Islet of Langerhans (tissue), 1 donor: ENCODE data around the gene UGT1A4.
"Not testable (repeated sequence)": the region's sequence is repeated elsewhere in the genome, so short reads cannot be mapped to it uniquely, and the experiment has no call there.

ENCODE experiments used
- FAIRE-seq: peaks from one replicate; lab custom pipeline; 2011; peaks lifted over from hg19 to GRCh38; lab: Jason Lieb, UNC

UGT1A4 gene

DNA sequence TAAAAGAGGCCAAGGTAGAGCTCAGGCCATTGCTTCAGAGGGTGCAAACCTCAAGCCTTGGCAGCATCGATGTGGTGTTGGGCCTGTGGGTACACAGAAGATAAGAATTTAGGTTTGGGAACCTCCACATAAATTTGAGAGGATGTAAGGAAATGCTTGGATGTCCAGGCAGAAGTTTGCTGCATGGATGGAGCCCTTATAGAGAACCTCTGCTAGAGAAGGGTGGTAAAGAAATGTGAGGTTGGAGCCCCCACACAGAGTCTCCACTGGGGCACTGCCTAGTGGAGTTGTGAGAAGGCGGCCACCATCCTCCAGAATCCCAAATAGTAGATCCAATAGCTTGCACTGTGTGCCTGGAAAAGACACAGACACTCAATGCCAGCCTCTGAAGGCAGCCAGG, 32.2 kb downstream of the UGT1A4 start:
- FAIRE-seq, result not testable (repeated sequence)

DNA sequence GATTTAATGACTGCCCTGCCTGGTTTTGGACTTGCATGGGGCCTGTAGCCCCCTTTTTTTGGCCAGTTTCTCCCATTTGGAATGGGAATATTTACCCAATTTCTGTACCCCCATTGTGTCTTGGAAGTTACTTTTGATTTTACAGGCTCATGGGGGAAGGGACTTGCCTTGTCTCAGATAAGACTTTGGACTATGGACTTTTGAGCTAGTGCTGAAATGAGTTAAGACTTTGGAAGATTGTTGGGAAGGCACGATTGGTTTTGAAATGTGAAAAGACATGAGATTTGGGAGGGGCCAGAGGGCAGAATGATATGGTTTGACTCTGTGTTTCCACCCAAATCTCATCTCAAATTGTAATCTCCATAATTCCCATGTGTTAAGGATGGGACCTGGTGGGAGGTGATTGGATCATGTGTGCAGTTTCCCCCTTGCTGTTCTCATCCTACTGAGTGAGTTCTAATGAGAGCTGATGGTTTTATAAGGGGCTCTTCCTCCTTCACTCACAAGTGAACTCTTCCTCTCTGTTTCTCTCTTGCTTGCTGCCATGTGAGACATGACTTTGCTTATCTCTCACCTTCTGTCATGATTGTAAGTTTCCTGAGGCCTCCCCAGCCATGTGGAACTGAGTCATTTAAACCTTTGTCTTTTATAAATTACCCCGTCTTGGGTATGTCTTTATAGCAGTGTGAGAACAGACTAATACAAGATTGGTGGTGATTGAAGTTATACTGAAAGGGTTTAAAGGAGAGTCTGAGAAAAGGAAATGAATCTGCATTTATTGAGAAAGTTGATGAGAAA, 32.9 kb downstream of the UGT1A4 start:
- FAIRE-seq, result not testable (repeated sequence)

DNA sequence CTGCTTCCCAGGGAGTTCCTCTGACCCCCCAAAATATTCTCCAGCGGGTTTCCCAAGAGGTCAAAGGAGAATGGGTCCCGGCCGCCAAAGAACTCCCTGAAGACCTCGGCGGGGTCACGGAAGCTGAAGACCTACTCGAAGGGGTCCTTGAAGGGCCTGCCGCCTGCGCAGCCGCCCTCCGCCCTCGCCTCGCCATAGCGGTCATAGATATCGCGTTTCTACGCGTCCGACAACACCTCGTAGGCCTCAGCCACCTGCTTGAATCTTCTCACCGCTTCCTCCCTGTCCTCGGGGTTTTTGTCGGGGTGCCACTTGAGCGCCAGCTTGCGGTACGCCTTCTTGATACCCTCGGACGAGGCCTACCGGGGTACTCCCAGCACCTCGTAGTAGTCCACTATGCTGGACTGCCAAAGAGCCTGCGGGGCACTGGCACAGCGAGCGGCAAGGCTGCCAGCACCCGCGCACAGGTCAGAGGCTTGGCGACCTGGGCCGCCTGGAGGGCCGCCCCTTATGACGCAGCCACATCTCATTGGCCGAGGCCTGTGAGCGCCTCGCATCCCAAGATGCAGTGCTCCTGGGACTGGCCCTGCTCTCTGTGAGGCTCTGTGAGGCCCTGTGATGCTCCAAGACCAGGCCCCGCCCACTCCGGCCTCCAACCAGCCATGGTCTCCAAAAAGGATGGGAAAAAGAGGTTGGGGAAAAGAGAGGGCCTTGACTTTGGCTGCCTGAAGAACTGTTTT, 36.5 kb downstream of the UGT1A4 start:
- FAIRE-seq, result no peak

DNA sequence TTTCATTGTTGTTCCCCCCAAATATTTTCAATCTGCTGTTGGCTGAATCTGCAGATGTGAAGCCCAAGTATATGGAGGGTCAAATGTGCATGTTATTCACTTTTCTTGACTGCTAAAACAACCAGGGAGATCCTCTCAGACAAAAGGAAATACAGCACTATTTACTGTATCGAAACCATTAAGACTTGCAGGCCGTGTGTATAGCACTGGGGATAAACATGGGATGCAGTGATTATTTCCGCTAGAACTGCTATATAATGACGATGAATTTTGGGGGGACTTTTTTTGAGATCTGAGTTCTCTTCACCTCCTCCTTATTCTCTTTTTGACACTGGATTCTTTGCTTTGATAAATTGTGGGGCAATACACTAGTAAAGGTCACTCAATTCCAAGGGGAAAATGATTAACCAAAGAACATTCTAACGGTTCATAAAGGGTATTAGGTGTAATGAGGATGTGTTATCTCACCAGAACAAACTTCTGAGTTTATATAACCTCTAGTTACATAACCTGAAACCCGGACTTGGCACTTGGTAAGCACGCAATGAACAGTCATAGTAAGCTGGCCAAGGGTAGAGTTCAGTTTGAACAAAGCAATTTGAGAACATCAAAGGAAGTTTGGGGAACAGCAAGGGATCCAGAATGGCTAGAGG, 38.0 kb downstream of the UGT1A4 start:
- no peak for FAIRE-seq

DNA sequence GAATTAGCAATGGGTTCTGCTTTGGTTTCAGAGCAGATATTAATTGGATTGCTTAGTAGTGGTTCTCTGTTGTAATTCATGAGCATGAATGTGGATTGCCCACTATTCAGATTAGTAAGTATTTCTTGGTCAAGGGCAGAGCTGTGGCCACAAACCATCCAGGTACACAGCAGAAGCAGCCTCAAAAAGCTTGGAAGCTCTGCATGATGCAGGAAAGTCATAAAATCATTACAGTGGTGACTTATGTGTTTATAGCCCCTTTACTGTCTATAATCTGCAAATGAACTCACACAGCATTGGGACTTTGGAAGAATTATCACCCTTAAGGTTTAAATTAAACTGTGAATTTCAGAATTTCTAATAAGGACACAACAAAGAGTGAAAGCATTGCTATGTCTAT, 39.6 kb downstream of the UGT1A4 start:
- no peak for FAIRE-seq

DNA sequence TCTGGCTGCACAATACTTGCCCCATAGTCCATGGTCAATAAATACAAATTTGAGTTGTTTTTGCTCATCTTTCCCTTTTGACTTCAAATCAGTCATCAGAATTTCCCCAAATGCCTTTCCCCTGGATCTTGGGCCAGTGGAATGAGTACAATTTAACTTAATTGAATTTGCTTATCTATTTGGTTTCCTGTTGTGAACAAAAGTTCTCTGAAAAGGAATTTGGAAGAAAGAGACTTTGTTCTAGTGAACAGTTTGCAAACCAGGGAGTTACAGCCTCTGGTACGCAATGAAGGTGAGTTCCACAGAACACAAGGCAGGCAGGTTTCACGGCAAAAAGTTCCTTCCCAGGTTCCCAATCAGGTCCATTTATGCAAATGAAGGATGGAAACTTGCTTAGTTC, 40.3 kb downstream of the UGT1A4 start:
- no peak for FAIRE-seq

DNA sequence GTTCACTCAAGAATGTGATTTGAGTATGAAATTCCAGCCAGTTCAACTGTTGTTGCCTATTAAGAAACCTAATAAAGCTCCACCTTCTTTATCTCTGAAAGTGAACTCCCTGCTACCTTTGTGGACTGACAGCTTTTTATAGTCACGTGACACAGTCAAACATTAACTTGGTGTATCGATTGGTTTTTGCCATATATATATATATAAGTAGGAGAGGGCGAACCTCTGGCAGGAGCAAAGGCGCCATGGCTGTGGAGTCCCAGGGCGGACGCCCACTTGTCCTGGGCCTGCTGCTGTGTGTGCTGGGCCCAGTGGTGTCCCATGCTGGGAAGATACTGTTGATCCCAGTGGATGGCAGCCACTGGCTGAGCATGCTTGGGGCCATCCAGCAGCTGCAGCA, 41.5 kb downstream of the UGT1A4 start, which contains the start of gene UGT1A1:
Gene UGT1A1 (plus strand): TSS at position 228 of the 400 bp plus-strand sequence. CDS start 18 bp downstream, at position 246.
- FAIRE-seq, result no peak

DNA sequence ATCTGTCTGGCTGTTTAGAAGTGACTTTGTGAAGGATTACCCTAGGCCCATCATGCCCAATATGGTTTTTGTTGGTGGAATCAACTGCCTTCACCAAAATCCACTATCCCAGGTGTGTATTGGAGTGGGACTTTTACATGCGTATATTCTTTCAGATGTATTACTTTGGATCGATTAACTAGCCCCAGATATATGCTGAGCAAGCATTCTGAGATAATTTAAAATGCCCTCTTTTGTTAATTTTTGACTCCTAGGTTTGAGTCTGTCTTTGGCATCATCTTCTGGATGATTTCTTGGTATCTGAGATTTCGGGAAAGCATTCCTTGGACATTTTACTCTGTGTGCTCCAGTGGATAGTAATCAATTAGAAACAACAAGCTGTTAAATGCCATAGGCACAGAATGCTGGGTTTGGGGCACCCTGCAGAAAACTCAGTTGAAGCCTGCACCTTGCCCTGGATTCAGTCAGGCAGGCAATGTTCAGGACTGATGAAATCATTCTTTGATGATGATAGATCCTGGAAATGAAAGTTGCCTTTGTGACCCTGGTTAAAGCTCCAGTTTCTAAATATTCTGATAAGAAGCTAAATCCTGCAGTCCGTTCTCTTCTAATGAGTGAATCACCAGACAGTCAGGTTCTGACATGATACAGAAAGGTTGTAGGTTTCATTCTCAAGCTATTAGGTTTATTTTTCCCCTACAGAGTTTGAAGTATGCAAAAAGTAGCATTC, 42.7 kb downstream of the UGT1A4 start:
- no peak for FAIRE-seq

DNA sequence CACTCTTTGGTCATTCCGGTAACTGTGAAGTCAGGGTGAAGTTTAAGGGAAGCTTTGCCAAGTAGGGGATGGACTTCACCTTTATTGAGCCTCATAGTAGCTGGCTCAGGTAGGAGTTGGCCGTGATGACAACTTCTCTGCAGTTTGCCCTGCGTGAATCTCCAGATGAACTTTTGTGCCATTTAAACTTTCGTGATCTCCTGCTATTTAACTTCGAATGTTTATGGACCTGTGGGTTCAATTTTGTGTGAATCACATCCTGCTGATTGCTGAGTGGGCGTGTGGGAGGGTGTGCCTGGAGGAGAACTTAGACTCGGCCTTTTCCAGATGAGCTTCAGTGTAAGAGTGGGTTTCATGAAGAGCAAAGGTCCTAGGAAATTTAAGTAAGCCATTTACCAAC, 45.7 kb downstream of the UGT1A4 start:
- FAIRE-seq, result no peak

DNA sequence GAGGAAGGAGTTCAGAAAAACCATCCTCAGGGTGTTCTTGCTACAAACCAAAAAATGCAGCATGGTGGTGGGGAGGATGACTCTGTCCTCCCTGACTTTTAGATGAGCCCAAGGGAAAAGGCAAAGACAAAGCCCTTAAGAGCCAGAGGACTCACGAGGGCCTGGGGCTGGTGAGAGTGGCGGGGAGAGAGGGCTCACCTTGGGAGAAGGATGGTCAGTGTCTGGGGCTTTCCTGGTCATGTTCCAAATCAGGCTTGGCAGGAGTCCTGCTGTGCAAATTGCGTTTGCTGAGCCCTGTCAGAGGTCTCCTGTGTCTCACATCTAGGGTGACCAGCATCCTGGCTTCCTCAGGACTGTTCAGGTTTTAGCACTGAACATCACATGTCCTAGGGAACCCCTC, 46.2 kb downstream of the UGT1A4 start:
- FAIRE-seq, result no peak

DNA sequence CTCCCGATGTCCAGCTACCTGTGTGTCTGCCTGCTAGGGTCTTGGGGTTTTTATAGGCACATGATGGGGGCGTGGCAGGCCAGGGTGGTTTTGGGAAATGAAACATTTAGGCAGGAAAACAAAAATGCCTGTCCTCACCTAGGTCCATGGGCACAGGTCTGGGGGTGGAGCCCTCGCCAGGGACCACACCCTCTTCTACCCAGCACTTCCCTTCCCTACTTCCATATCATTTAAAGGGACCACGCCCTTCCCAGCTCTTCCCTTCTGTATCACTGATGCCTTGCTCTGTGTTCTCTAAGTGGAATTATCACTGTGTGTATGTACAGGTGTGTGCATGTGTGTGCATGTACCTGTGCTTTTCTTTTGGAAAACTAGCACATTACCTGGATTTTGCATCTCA, 47.9 kb downstream of the UGT1A4 start:
- no peak for FAIRE-seq

DNA sequence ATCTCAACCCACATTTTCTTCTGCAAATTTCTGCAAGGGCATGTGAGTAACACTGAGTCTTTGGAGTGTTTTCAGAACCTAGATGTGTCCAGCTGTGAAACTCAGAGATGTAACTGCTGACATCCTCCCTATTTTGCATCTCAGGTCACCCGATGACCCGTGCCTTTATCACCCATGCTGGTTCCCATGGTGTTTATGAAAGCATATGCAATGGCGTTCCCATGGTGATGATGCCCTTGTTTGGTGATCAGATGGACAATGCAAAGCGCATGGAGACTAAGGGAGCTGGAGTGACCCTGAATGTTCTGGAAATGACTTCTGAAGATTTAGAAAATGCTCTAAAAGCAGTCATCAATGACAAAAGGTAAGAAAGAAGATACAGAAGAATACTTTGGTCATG, 49.5 kb downstream of the UGT1A4 start:
- no peak for FAIRE-seq

DNA sequence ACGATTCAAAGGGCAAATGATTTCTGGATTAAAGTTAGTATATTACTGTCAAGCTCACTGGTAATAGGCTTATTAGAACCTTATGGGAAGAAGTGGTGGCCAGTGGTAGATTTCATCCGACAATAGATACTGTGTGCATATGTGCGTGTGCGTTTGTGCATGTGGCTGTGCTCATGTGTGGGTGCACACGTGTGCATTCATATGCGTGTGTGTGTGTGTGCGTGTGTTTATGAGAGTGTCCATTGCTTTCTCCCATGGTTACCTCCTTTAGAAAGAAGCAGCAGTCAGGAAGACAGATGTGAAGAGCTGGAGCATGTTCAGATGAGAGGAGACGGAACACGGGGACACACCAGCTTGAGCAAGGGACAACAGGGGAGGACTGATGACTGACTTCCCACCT, 50.7 kb downstream of the UGT1A4 start:
- FAIRE-seq, result no peak

DNA sequence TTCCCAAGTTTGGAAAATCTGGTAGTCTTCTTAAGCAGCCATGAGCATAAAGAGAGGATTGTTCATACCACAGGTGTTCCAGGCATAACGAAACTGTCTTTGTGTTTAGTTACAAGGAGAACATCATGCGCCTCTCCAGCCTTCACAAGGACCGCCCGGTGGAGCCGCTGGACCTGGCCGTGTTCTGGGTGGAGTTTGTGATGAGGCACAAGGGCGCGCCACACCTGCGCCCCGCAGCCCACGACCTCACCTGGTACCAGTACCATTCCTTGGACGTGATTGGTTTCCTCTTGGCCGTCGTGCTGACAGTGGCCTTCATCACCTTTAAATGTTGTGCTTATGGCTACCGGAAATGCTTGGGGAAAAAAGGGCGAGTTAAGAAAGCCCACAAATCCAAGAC, 53.6 kb downstream of the UGT1A4 start:
- FAIRE-seq, result no peak

DNA sequence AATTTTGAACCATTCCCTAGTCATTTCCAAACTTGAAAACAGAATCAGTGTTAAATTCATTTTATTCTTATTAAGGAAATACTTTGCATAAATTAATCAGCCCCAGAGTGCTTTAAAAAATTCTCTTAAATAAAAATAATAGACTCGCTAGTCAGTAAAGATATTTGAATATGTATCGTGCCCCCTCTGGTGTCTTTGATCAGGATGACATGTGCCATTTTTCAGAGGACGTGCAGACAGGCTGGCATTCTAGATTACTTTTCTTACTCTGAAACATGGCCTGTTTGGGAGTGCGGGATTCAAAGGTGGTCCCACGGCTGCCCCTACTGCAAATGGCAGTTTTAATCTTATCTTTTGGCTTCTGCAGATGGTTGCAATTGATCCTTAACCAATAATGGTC, 54.0 kb downstream of the UGT1A4 start:
- FAIRE-seq, result no peak

DNA sequence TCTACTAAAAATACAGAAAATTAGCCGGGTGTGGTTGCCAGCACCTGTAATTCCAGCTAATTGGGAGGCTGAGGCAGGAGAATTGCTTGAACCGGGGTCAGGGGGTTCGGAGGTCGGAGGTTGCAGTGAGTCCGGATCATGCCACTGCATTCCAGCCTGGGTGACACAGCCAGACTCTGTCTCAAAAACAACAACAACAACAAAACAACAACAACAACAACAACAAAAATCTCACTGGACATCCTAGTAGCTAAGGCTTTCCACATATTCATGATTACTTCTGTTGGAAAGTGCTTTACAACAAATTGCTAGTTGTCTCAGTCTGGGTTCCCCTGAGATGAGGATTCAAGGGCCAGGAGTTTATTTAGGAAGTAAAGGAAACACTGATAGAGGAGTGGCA, 55.3 kb downstream of the UGT1A4 start:
- no peak for FAIRE-seq

DNA sequence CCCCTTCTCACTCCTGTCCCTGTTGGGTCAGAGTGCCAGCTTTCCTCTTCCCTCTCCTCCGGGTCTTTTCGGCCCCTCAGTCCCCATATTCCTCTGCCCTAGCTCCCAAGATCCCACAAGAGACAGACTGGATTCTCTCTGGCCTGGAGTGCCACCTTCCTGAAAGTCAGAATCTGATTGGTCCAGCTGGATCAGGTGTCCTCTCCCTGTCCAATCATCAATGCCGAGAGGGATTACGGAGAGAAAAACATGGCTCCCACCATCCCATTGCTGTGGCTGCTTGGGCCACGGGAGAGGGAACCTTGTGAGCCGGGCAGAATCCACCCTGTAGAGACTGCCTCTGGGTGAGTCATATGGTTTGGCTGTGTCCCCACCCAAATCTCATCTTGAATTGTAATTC, 56.9 kb downstream of the UGT1A4 start:
- no peak for FAIRE-seq

DNA sequence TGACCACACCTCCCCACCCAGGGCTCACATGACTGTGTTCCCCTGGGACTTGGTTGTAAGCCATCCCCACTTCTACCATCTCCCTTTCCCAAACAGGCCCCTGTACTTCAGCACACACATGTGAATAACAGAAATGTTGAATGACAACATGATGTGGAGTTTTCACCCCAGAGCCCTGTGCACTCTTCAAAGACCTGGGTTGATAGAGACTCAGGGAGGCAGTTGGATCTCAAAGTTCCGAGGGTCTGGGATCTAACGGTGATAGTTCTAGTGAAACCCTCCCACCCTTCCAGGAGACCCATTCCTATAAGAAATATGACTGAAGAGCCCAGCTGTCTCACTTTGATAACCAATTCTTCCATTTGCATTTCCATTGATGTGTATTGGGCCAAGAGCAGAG, 59.5 kb downstream of the UGT1A4 start, which contains the start of gene MROH2A:
Gene MROH2A (plus strand): TSS at position 301 of the 400 bp plus-strand sequence. CDS start 1,029 bp downstream, outside the sequence.
- FAIRE-seq, result no peak

DNA sequence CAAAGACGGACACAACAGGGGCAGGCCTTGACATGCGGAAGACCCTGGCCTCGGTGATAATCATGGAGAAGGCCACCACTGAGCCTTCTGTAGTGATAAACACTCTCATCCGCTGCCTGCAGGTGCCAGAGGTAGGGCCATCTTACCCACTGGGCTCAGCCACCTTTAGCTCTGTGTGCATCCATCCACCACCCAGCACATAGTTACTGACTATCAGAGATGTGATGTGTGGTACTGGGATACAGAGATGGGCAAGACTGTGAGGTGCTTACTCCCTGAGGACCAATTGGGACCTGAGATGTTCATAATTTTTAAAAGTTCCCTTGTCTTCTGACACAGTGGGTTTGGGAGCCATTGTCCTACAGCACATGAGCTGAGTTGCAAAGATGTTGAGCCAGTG, 61.2 kb downstream of the UGT1A4 start:
- no peak for FAIRE-seq

DNA sequence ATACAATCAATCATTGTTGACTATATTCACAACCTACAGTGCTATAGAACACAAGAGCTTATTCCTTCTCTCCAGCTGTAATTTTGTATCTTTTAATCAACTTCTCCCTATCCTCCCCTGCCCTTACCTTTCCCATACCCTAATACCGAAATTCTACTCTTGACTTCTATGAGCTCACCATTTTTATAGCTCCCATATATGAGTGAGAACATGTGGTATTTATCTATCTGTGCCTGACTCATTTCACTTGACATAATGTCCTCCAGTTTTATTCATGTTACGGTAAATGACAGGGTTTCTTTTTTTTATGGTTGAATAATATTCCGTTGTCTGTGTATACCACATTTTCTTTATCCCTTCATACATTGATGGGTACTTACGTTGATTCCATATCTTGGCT, 62.2 kb downstream of the UGT1A4 start:
- FAIRE-seq, result no peak

DNA sequence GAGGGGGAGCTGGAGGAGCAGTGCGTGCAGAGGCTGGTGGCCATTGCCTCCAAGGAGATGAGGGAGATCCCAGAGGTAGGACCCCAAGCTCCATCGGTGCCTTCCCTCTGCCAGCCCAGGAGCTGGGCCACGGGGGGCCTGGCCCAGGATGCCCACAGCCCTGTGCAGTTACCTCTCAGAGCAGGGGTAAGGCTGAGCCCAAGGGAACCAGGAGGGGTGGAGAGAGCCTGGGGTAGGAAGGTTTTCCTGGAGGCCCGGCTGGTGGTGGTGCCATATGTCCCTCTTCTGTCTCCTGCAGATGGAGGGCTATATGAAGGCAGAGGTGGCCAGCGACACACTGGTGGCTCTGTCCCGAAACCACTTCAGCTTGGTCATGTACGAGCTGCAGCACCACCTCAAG, 71.0 kb downstream of the UGT1A4 start:
- FAIRE-seq, result no peak

DNA sequence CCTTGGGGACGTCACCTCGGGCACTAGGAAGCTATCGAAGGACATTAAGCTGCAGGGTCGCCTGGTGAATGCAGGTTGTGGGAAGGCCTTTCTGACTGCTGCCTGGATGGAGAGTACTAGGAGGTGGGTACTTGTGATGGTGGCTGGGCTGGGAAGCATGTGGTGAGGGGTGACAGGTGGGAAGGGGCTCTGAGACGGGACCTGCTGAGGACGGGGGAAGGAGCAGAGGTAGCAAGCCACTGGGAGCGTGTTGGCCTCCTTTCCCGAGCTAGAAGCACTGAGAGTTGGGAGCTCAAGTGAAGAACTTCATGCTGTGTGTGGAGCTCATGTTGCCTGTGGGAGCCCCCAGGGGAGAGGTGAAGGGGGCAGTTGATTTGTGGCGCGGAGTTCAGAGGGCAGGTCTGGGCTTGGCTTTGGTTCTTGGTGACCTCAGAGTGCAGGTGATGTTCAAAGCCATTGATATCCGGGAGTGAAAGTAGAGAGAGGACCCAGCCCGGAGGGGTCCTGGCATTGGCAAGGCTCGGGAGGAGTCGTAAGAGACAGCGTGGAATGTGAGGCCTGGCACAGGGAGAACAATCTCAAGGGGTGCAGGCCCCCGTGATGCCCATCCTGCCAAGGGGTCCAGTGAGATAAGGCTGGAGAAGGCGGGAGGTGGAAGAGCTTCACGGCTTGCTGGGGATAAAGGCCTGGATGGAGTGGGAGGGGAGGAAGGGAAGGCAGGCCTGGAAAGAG, 72.8 kb downstream of the UGT1A4 start:
- FAIRE-seq, result no peak
